HG03103 (cell line): Measurements from ENCODE around the gene RTL1.

Experiments used
- ATAC-seq: cut with Tn5 transposase; IDR thresholded peaks from one replicate; pipeline ENCODE4 v1.9.1; 2021; ENCODE audit warnings: low read depth; ENCODE audit not compliant: unreplicated experiment

The RTL1 gene

GRCh38 chr14:100898935-100899883, 4.3 kb downstream of the RTL1 start:
- ATAC-seq, result no peak

- no peak for ATAC-seq
These were observed 5.1 kb downstream of the RTL1 start for GRCh38 chr14:100898465-100898864.

- no peak for ATAC-seq
These were observed 7.0 kb downstream of the RTL1 start for GRCh38 chr14:100896369-100897060.

GRCh38 chr14:100895411-100895810, 8.1 kb downstream of the RTL1 start:
- no peak for ATAC-seq

- ATAC-seq, result no peak
These were observed 9.1 kb downstream of the RTL1 start for GRCh38 chr14:100894416-100894815.

- ATAC-seq, result no peak
These were observed 9.8 kb downstream of the RTL1 start for GRCh38 chr14:100893760-100894159.

- no peak for ATAC-seq
These were observed 10.3 kb downstream of the RTL1 start for GRCh38 chr14:100893228-100893601.

- no peak for ATAC-seq
These were observed 10.9 kb downstream of the RTL1 start for GRCh38 chr14:100892496-100893227.

- no peak for ATAC-seq
These were observed 11.7 kb downstream of the RTL1 start for GRCh38 chr14:100891501-100892445.

- ATAC-seq, result no peak
These were observed 12.5 kb downstream of the RTL1 start for GRCh38 chr14:100891051-100891450.

GRCh38 chr14:100890061-100890850, 13.3 kb downstream of the RTL1 start:
- no peak for ATAC-seq

GRCh38 chr14:100889641-100890040, 13.9 kb downstream of the RTL1 start:
- ATAC-seq, result no peak

- ATAC-seq, result no peak
These were observed 14.7 kb downstream of the RTL1 start for GRCh38 chr14:100888789-100889315.

GRCh38 chr14:100887728-100888335, 15.7 kb downstream of the RTL1 start:
- no peak for ATAC-seq

- no peak for ATAC-seq
These were observed 17.9 kb downstream of the RTL1 start for GRCh38 chr14:100885617-100886016.

GRCh38 chr14:100885196-100885595, 18.3 kb downstream of the RTL1 start:
- no peak for ATAC-seq

- ATAC-seq, result no peak
These were observed 19.1 kb downstream of the RTL1 start for GRCh38 chr14:100884456-100884855.

GRCh38 chr14:100883789-100884101, 19.8 kb downstream of the RTL1 start:
- no peak for ATAC-seq
